Measurements from ENCODE around the gene TMPO.
"Not testable (repeated sequence)": the region's sequence is repeated elsewhere in the genome, so short reads cannot be mapped to it uniquely, and the experiment has no call there.

Gene TMPO

DNA sequence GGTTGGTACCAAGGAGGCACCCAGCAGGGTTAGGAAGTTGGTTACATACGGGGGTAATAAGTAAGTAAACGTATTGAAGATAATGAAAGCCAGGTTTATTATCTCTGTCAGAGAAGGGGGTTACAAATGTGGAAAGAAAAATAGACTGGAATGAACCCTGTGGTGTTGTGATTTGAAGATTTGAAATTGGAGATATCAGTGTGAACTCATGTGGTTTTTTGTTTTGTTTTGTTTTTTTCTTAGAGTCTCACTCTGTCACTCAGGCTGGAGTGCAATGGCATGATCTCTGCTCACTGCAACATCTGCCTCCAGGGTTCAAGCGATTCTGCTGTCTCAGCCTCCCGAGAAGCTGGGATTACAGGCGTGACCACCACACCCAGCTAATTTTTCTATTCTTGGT lies 64.0 kb downstream of the TMPO start:
- no peak for DNase-seq (ENCODE audit: low spot score)

- DNase-seq (ENCODE audit: low spot score) = no peak
Measured at GRCh38 chr12:98579835-98580234, 64.4 kb downstream of the TMPO start.

DNA sequence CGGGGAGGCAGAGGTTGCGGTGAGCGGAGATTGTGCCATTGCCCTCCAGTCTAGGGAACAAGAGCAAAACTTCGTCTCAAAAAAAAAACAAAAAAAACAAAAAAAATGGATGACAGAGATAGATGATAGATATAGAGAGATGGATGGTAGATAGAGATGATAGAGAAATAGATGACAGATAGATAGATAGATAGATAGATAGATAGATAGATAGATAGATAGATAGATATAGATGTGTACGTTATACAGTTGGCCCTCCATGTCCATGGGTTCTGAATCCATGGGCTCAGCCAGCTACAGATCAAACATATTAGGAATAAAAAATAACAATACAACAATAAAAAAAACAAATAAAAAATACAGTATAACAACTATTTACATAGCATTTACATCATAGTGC lies 65.3 kb downstream of the TMPO start:
- no peak for DNase-seq (ENCODE audit: low spot score)

- DNase-seq (ENCODE audit: low spot score) = no peak
Measured at GRCh38 chr12:98581101-98581500, 65.7 kb downstream of the TMPO start.

DNA sequence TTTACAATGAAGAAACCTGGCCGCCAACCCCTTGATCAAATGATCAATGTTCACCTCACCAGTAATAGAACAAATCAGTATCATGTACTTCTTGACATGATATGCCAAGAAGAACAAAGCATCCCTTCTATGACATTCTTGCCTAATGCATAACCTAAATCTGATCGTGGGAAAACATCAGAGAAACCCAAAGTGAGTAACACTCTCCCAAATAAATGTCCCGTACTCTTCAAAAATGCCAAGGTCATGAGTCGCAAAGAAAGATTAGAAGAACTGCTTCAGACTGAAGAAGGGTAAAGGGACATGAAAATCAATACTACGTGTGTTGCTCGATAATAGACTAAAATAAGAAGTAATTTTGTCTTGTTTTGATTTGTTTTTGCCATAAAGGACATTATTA lies 66.7 kb downstream of the TMPO start:
- no peak for DNase-seq (ENCODE audit: low spot score)

GRCh38 chr12:98587084-98587483 lies 71.7 kb downstream of the TMPO start:
- no peak for DNase-seq (ENCODE audit: low spot score)

GRCh38 chr12:98591209-98591608 lies 75.8 kb downstream of the TMPO start:
- DNase-seq (ENCODE audit: low spot score) = no peak

DNA sequence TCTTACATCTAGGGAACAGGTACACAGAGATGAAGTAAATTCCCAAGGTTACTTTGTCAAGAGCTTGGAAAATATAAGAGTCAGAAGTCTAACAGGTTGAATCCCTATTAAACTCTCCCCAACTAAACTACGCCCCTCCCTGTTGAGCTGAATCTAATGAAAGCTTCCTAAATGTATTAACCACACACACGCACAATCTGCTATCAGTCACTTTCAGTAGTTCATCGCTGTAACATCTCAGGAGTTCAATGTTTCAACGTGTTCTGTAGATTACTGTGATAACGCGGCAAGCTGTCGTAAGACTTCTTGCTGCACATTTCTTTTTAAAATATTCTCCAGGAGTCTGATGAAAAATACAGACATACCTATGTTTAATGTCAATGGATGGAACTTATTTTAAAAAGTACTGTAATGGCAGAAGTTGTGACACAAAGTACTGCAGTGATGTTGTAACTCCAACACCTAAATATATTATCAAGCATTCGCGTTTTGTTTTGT lies 77.5 kb downstream of the TMPO start:
- DNase-seq (ENCODE audit: low spot score) = no peak

GRCh38 chr12:98593351-98594049 lies 78.1 kb downstream of the TMPO start, which contains the start of gene SLC25A3:
Gene SLC25A3, plus strand, starts transcription at chr12:98593686. Its CDS starts 293 bp downstream, at chr12:98593979.
- peak; percentile 99 for DNase-seq (ENCODE audit: low spot score)

DNA sequence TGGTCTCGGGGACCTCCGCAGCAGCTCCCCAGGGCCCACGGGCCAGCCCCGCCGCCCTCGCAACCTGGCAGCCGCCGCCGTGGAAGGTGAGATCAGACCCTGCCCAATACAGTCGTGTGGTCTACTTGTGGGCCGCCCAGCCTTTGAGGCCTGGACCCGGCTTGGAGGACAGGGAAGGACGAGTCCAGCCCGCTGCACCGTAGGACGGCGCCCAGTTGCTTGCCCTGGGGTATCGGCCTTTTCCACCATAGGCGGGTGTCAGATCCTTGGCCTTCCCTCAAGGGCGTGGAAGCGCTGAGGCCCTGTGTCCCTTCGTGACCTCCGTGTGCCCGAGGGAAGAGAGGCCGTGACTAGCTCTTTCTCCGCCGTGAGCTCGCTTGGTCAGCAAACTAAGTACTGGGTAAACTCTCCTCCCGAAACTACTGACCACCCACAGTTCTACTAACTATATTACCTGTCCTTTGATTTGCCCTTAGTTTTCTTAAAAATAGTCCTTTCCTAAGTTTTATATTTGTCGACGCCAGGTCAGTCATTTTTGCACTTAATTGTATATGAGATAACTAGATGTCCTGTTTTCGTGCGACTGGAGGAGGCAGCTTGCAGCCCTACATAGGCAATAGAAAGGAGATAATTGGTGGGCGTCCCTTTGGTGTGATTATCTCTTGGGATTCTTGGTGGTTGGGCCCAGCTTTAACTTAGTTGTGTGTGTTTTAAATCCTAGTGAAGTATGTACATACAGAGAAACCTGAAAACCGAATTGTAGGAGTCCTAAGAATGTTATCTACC lies 78.9 kb downstream of the TMPO start:
- no peak for DNase-seq (ENCODE audit: low spot score)

DNA sequence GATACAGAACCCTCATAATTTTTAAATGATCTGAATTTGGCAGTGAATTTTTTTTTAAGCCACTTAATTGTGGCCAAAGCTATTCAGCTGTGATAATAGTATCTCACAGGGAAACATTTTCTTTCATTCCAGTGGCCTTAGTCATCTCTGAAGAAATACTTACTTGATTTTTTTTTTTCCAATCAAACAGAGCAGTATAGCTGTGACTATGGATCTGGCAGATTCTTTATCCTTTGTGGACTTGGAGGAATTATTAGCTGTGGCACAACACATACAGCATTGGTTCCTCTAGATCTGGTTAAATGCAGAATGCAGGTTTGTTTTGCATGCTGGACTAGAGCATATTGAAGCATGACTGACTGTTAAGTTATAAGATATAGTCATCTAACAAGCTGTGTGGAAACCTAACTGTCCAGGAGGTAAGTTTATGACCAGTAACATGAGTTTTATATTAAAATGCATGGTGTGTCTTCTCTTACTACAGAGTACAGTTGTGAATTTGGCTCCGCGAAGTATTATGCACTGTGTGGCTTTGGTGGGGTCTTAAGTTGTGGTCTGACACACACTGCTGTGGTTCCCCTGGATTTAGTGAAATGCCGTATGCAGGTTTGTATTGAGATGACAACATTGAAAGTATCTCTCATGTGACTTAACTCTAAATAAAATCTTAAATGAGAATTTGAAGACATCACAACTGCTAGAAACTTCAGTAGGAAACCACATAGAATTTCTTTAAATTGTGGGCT lies 80.0 kb downstream of the TMPO start:
- DNase-seq (ENCODE audit: low spot score) = no peak

- DNase-seq (ENCODE audit: low spot score) = not testable (repeated sequence)
Measured at GRCh38 chr12:98597313-98597712, 81.9 kb downstream of the TMPO start.

All from ecto neural progenitor cell (in vitro differentiated cells).